ENCODE data around the gene DOLPP1. TPM values are rescaled to one million over a fixed set of nuclear protein-coding genes. Genes with fewer than 3 reads are reported as not detected.

Gene DOLPP1
- total and polyA plus RNA-seq, 2 of the 13 experiments (the other 11 are each of a cell fraction or from before 2014, with no cell fraction given): 21.0 to 34.1 TPM

- TF ChIP-seq, protein P1, sequence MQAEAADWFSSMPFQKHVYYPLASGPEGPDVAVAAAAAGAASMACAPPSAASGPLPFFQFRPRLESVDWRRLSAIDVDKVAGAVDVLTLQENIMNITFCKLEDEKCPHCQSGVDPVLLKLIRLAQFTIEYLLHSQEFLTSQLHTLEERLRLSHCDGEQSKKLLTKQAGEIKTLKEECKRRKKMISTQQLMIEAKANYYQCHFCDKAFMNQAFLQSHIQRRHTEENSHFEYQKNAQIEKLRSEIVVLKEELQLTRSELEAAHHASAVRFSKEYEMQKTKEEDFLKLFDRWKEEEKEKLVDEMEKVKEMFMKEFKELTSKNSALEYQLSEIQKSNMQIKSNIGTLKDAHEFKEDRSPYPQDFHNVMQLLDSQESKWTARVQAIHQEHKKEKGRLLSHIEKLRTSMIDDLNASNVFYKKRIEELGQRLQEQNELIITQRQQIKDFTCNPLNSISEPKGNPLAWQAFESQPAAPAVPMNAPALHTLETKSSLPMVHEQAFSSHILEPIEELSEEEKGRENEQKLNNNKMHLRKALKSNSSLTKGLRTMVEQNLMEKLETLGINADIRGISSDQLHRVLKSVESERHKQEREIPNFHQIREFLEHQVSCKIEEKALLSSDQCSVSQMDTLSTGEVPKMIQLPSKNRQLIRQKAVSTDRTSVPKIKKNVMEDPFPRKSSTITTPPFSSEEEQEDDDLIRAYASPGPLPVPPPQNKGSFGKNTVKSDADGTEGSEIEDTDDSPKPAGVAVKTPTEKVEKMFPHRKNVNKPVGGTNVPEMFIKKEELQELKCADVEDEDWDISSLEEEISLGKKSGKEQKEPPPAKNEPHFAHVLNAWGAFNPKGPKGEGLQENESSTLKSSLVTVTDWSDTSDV (CRISPR knock-in tag; IDR thresholded peaks at IDR 0.05): no peak
- TF ChIP-seq FOXA3 (CRISPR knock-in tag; IDR thresholded peaks at IDR 0.05) (0 out of 2 replicates have a peak, but pooled peaks have one; percentile 12), PPARG (CRISPR knock-in tag; conservative IDR thresholded peaks at IDR 0.05) (0 out of 2 replicates have a peak, but pooled peaks have one; percentile 48), MIER2 (CRISPR knock-in tag; IDR thresholded peaks at IDR 0.05) (no peak), ZNF296 (CRISPR knock-in tag; conservative IDR thresholded peaks at IDR 0.05) (no peak), PBX2 (CRISPR knock-in tag; IDR thresholded peaks at IDR 0.05) (no peak), NFE2L1 (CRISPR knock-in tag; IDR thresholded peaks at IDR 0.05; ENCODE audit: borderline replicate concordance) (no peak), FOXO4 (CRISPR knock-in tag; conservative IDR thresholded peaks at IDR 0.05) (no peak), TSC22D2 (CRISPR knock-in tag; IDR thresholded peaks at IDR 0.05; ENCODE audit: borderline replicate concordance) (no peak), ARNT (IDR thresholded peaks at IDR 0.05) (no peak), RNF219 (CRISPR knock-in tag; IDR thresholded peaks at IDR 0.05) (no peak), ZNF552 (CRISPR knock-in tag; IDR thresholded peaks at IDR 0.05; ENCODE audit: borderline replicate concordance) (no peak), PLRG1 (conservative IDR thresholded peaks at IDR 0.05) (no peak)
- TF ChIP-seq, protein P2, sequence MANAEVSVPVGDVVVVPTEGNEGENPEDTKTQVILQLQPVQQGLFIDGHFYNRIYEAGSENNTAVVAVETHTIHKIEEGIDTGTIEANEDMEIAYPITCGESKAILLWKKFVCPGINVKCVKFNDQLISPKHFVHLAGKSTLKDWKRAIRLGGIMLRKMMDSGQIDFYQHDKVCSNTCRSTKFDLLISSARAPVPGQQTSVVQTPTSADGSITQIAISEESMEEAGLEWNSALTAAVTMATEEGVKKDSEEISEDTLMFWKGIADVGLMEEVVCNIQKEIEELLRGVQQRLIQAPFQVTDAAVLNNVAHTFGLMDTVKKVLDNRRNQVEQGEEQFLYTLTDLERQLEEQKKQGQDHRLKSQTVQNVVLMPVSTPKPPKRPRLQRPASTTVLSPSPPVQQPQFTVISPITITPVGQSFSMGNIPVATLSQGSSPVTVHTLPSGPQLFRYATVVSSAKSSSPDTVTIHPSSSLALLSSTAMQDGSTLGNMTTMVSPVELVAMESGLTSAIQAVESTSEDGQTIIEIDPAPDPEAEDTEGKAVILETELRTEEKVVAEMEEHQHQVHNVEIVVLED (CRISPR knock-in tag; IDR thresholded peaks at IDR 0.05; ENCODE audit: borderline replicate concordance): peak; percentile 10; the same call in 1 of the 2 replicates
Observed at GRCh38 chr9:129109952-129110739, 29.2 kb downstream of the DOLPP1 start (continued).

Data from HepG2 (cell line).